Transverse colon (tissue), 4 donors: ENCODE results near the gene DNAJC1. TPM values are rescaled to one million over a fixed set of nuclear protein-coding genes. Genes with fewer than 3 reads are reported as not detected.
"Not testable (repeated sequence)": the region's sequence is repeated elsewhere in the genome, so short reads cannot be mapped to it uniquely, and the experiment has no call there.

Experiments used
- DNase-seq: peaks from one replicate; pipeline ENCODE4 v3.0.0-alpha.2; 2019
- H3K27ac ChIP-seq, 4 donors: fragments of 200-600 bp; sonication (generic); 2 replicates each; pipeline ENCODE4 v1.5.1; 2016 to 2018; ENCODE audit warnings: inconsistent platforms in 4 of 4
- H3K27me3 ChIP-seq: fragments of 200-600 bp; sonication (generic); 2 replicates; pipeline ENCODE4 v1.5.1; 2017; ENCODE audit warnings: inconsistent platforms
- H3K36me3 ChIP-seq, 4 donors: fragments of 200-600 bp; sonication (generic); 2 replicates each; pipeline ENCODE4 v1.5.1; 2017 to 2019; ENCODE audit warnings: inconsistent platforms in 4 of 4
- H3K4me1 ChIP-seq, 4 donors: fragments of 200-600 bp; sonication (generic); 2 replicates each; pipeline ENCODE4 v1.5.1; 2017 to 2020; ENCODE audit warnings: inconsistent platforms in 4 of 4
- H3K4me3 ChIP-seq, 4 donors: fragments of 200-600 bp; sonication (generic); 1 replicate in 1 of 4; 2 replicates in 3 of 4; pipeline versions ENCODE4 v1.5.1 to v1.6.1; 2017 to 2019; ENCODE audit warnings: inconsistent platforms in 4 of 4
- H3K9me3 ChIP-seq, 2 donors: fragments of 200-600 bp; sonication (generic); 2 replicates each; pipeline ENCODE4 v1.5.1; 2017 to 2019; ENCODE audit warnings: inconsistent platforms in 2 of 2
- CTCF ChIP-seq, 5 experiments: fragments of 200-600 bp in 3 of 5; fragments of 450-650 bp in 2 of 5; sonication (generic) in 3 of 5; IDR thresholded peaks; 1 replicate in 2 of 5; 2 replicates in 3 of 5; pipeline ENCODE4 v1.5.1; 2016 to 2017; ENCODE audit warnings: antibody characterized with exemption in 5 of 5, inconsistent platforms in 3 of 5, mild to moderate bottlenecking in 2 of 5, moderate library complexity in 1 of 5
- EP300 ChIP-seq: sonication (generic); formaldehyde crosslinking; IDR thresholded peaks from one replicate; pipeline ENCODE4 v1.6.1; 2017; ENCODE audit warnings: antibody characterized with exemption, low read depth
- POLR2A ChIP-seq: fragments of 450-650 bp; IDR thresholded peaks from one replicate; pipeline ENCODE4 v1.6.1; 2016; ENCODE audit warnings: antibody characterized with exemption, mild to moderate bottlenecking, moderate library complexity
- POLR2AphosphoS5 ChIP-seq, 3 donors: sonication (generic); formaldehyde crosslinking; IDR thresholded peaks; one replicate each; pipeline ENCODE4 v1.6.1; 2016; ENCODE audit warnings: antibody characterized with exemption in 3 of 3
- WGBS, 2 donors: methylation state at CpG; one replicate each; pipeline ENCODE4 v1.1.5; 2018; ENCODE audit warnings: low coverage in 1 of 2; 5-methylcytosine and 5-hydroxymethylcytosine counted together
- in situ Hi-C, 4 donors: fragments of 200-750 bp; cut with MboI; loops; one replicate each; pipeline versions ENCODE4 v1.15.0 to v1.15.1; 2017; ENCODE audit warnings: low sequenced_read_pairs in 3 of 4, low pct_ligation_motif_present in 1 of 4, low pct_unique_long_range_greater_than_20kb in 1 of 4
- intact Hi-C: fragments of 100-400 bp; cut with DNase I; formaldehyde crosslinking; loops from one replicate; pipeline ENCODE4 v1.15.1; 2023; ENCODE audit warnings: low total_unique reads
- total RNA-seq, 4 donors: library from RNA; depleted of rRNA; stranded (reverse); fragments of >200 nt; gene quantifications; one replicate each; pipeline ENCODE4 v1.1.0, GENCODE V29; 2016

DNAJC1 gene
- total RNA-seq, 4 donors from 2014 or later, result 18.5 to 71.7 (median 48.4) TPM

GRCh38 chr10:21721000-21721665 lies 282.4 kb downstream of the DNAJC1 start:
- H3K4me1 ChIP-seq, result peaks cover 12 to 20% (median 16%) of the 10 kb centered on the region in 4 donors
- 73 to 75% methylated on average over 6 of the region's 6 CpGs for WGBS, 2 donors
- no peak for TF ChIP-seq EP300
- no peak for TF ChIP-seq POLR2AphosphoS5 (IDR thresholded peaks at IDR 0.05)
- no peak for TF ChIP-seq POLR2A
- peaks cover 0 to 2% (median 0%) of the 10 kb centered on the region in 4 donors for H3K36me3 ChIP-seq
- no peaks in the 10 kb centered on the region for H3K27me3 ChIP-seq
- in situ Hi-C loops (loop anchor here in 2 of 4 donors (10.0 kb wide), 2 partner anchors 216 to 226 kb away; no protein-coding TSS in a partner anchor), intact Hi-C loops (no loop called here)
- no peaks in the 10 kb centered on the region for H3K9me3 ChIP-seq
- H3K4me3 ChIP-seq, result no peak overlapping the region
- no peak overlapping the region for H3K27ac ChIP-seq
- DNase-seq, result no peak

- Histone ChIP-seq H3K27me3 (no peaks in the 10 kb centered on the region), H3K36me3 (peaks cover 0 to 11% (median 0%) of the 10 kb centered on the region in 4 donors), H3K27ac (no peak overlapping the region), H3K4me1 (peaks cover 10 to 16% (median 12%) of the 10 kb centered on the region in 4 donors), H3K4me3 (no peak overlapping the region), H3K9me3 (no peaks in the 10 kb centered on the region)
- no peak for TF ChIP-seq POLR2A
- TF ChIP-seq CTCF (IDR thresholded peaks at IDR 0.05), result no peak
- TF ChIP-seq EP300, result no peak
- TF ChIP-seq POLR2AphosphoS5 (IDR thresholded peaks at IDR 0.05), result no peak
- intact Hi-C loops, result no loop called here
- no peak for DNase-seq
- in situ Hi-C loops, result loop anchor here in 2 of 4 donors (10.0 kb wide), 2 partner anchors 215 to 225 kb away; no protein-coding TSS in a partner anchor
- 93 to 94% methylated on average over 3 of the region's 3 CpGs for WGBS, 2 donors
These were observed 283.4 kb downstream of the DNAJC1 start for GRCh38 chr10:21720090-21720489.

DNA sequence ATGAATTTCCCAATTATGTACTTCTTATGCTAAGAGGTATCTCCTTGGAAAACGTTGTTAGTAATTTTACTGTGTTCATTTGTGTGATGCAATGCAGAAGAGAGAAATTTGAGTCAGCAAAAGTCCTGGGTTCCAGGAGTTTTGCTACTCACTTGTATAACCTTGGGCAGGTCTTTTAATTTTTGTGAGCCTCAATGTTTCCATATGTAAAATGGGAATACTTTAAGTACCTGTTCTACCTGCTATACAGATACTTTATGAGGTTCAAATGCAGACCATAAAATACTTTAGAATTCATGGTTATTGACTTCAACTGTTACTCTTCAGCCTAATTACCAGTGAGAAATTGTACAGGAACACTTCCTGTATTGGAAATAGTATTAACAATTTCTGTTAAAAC lies 284.0 kb downstream of the DNAJC1 start:
- in situ Hi-C loops (no loop called here), intact Hi-C loops (no loop called here)
- Histone ChIP-seq H3K36me3 (peaks cover 0 to 17% (median 0%) of the 10 kb centered on the region in 4 donors), H3K4me1 (peaks cover 5 to 10% (median 7%) of the 10 kb centered on the region in 4 donors), H3K27ac (no peak overlapping the region), H3K9me3 (no peaks in the 10 kb centered on the region), H3K27me3 (no peaks in the 10 kb centered on the region), H3K4me3 (no peak overlapping the region)
- no peak for DNase-seq
- TF ChIP-seq POLR2AphosphoS5 (IDR thresholded peaks at IDR 0.05), result no peak
- TF ChIP-seq EP300, result no peak
- no peak for TF ChIP-seq CTCF (IDR thresholded peaks at IDR 0.05)
- TF ChIP-seq POLR2A, result no peak
- 62% methylated on average over 1 of the region's 1 CpG; no CpG with 5 or more reads in 1 of the 2 donors for WGBS, 2 donors

- H3K27ac ChIP-seq, in situ Hi-C loops, H3K4me3 ChIP-seq, H3K4me1 ChIP-seq, H3K9me3 ChIP-seq, intact Hi-C loops, DNase-seq, H3K27me3 ChIP-seq: not testable (repeated sequence)
- 89 to 100% methylated on average over 2 to 3 of the region's 3 CpGs for WGBS, 2 donors
- peaks cover 0 to 20% (median 4%) of the 10 kb centered on the region in 4 donors for H3K36me3 ChIP-seq
These were observed 286.0 kb downstream of the DNAJC1 start for GRCh38 chr10:21717437-21718054.

GRCh38 chr10:21715531-21716195 lies 287.9 kb downstream of the DNAJC1 start:
- no peak for TF ChIP-seq POLR2A
- no peak for TF ChIP-seq POLR2AphosphoS5 (IDR thresholded peaks at IDR 0.05)
- no peak for TF ChIP-seq EP300
- no peak for TF ChIP-seq CTCF (IDR thresholded peaks at IDR 0.05)
- Histone ChIP-seq H3K27ac (no peak overlapping the region), H3K4me3 (no peak overlapping the region), H3K27me3 (no peaks in the 10 kb centered on the region), H3K36me3 (peaks cover 0 to 20% (median 4%) of the 10 kb centered on the region in 4 donors), H3K9me3 (no peaks in the 10 kb centered on the region), H3K4me1 (no peaks in the 10 kb centered on the region)
- 81 to 89% methylated on average over 1 to 2 of the region's 2 CpGs for WGBS, 2 donors
- DNase-seq, result no peak
- intact Hi-C loops (no loop called here), in situ Hi-C loops (no loop called here)
